ENCODE measurements around the gene MEF2D. TPM values are rescaled to one million over a fixed set of nuclear protein-coding genes. Genes with fewer than 3 reads are reported as not detected.

MEF2D gene
- total RNA-seq, 1 experiment from 2014 or later = 17.3 TPM

GRCh38 chr1:156522443-156522970 lies 21.9 kb upstream of the MEF2D start:
- BruUV-seq (replicated peaks) = no TSS peak
- H4K20me1 ChIP-seq (ENCODE audit: low read length) = no peaks in the 10 kb centered on the region
- H3K9me2 ChIP-seq (replicated peaks; ENCODE audit: low read length) = no peaks in the 10 kb centered on the region
- POLR2A ChIA-PET (ENCODE audit: unreplicated experiment) = no interaction called here
- peaks cover 12% of the 10 kb centered on the region for H3K36me3 ChIP-seq (ENCODE audit: low read depth, low read length)
- no peaks in the 10 kb centered on the region for H3K4me1 ChIP-seq (ENCODE audit: insufficient read depth, low read length)
- TF ChIP-seq EZH2phosphoT487 (IDR thresholded peaks at IDR 0.05; ENCODE audit: borderline replicate concordance, low read length) = no peak
- TF ChIP-seq EZH2 (IDR thresholded peaks at IDR 0.05; ENCODE audit: low read length, unreplicated experiment) = no peak
- TF ChIP-seq CTCF (conservative IDR thresholded peaks at IDR 0.05; ENCODE audit: low read depth, low read length) = no peak
- no peaks in the 10 kb centered on the region for H3F3A ChIP-seq (ENCODE audit: low read length, unreplicated experiment)
- H3K4me3 ChIP-seq (ENCODE audit: low read length) = no peak overlapping the region
- H2AFZ ChIP-seq (ENCODE audit: low read length) = no peak overlapping the region
- H3K4me2 ChIP-seq (ENCODE audit: low read length) = no peak overlapping the region
- no peaks in the 10 kb centered on the region for H3K9me3 ChIP-seq (ENCODE audit: low read length)
- H3K27me3 ChIP-seq (ENCODE audit: low read length) = no peaks in the 10 kb centered on the region
- CTCF ChIA-PET = no interaction called here
- H3K27ac ChIP-seq (ENCODE audit: low read length) = no peak overlapping the region
- no peak overlapping the region for H3K9ac ChIP-seq (ENCODE audit: low read length)
- DNase-seq = no peak
- no peak for ATAC-seq
- intact Hi-C loops (cut with micrococcal nuclease) = no loop called here
- no peaks in the 10 kb centered on the region for H3K79me2 ChIP-seq (ENCODE audit: low read length)

GRCh38 chr1:156517748-156518147 lies 17.2 kb upstream of the MEF2D start:
- H3K9me2 ChIP-seq (replicated peaks; ENCODE audit: low read length) = no peaks in the 10 kb centered on the region
- no TSS peak for BruUV-seq (replicated peaks)
- H3K79me2 ChIP-seq (ENCODE audit: low read length) = no peaks in the 10 kb centered on the region
- H3K4me3 ChIP-seq (ENCODE audit: low read length) = no peak overlapping the region
- H3K36me3 ChIP-seq (ENCODE audit: low read depth, low read length) = no peaks in the 10 kb centered on the region
- no peaks in the 10 kb centered on the region for H3K4me1 ChIP-seq (ENCODE audit: insufficient read depth, low read length)
- ATAC-seq (peak; percentile 29; the same call in 1 of the 2 replicates), DNase-seq (peak; percentile 39)
- H3K4me2 ChIP-seq (ENCODE audit: low read length) = no peak overlapping the region
- H3K9me3 ChIP-seq (ENCODE audit: low read length) = no peaks in the 10 kb centered on the region
- no peaks in the 10 kb centered on the region for H3F3A ChIP-seq (ENCODE audit: low read length, unreplicated experiment)
- H2AFZ ChIP-seq (ENCODE audit: low read length) = no peak overlapping the region
- TF ChIP-seq EZH2 (IDR thresholded peaks at IDR 0.05; ENCODE audit: low read length, unreplicated experiment) (no peak), CTCF (conservative IDR thresholded peaks at IDR 0.05; ENCODE audit: low read depth, low read length) (no peak), EZH2phosphoT487 (IDR thresholded peaks at IDR 0.05; ENCODE audit: borderline replicate concordance, low read length) (no peak)
- no peaks in the 10 kb centered on the region for H3K27me3 ChIP-seq (ENCODE audit: low read length)
- CTCF ChIA-PET = no interaction called here
- POLR2A ChIA-PET (ENCODE audit: unreplicated experiment) = no interaction called here
- H4K20me1 ChIP-seq (ENCODE audit: low read length) = no peaks in the 10 kb centered on the region
- intact Hi-C loops (cut with micrococcal nuclease) = no loop called here
- H3K27ac ChIP-seq (ENCODE audit: low read length) = no peak overlapping the region
- no peak overlapping the region for H3K9ac ChIP-seq (ENCODE audit: low read length)

- H4K20me1 ChIP-seq (ENCODE audit: low read length) = no peaks in the 10 kb centered on the region
- H3K79me2 ChIP-seq (ENCODE audit: low read length) = no peaks in the 10 kb centered on the region
- no peak for ATAC-seq
- CTCF ChIA-PET = interaction anchor here (0.5 kb wide), 1 partner anchor 131 kb away, joined by 5 read pairs; no protein-coding TSS in a partner anchor
- H2AFZ ChIP-seq (ENCODE audit: low read length) = no peak overlapping the region
- DNase-seq = no peak
- H3K36me3 ChIP-seq (ENCODE audit: low read depth, low read length) = no peaks in the 10 kb centered on the region
- H3K4me1 ChIP-seq (ENCODE audit: insufficient read depth, low read length) = no peaks in the 10 kb centered on the region
- H3K9me3 ChIP-seq (ENCODE audit: low read length) = no peaks in the 10 kb centered on the region
- H3K27ac ChIP-seq (ENCODE audit: low read length) = no peak overlapping the region
- H3K4me3 ChIP-seq (ENCODE audit: low read length) = no peak overlapping the region
- H3K9ac ChIP-seq (ENCODE audit: low read length) = no peak overlapping the region
- no peaks in the 10 kb centered on the region for H3F3A ChIP-seq (ENCODE audit: low read length, unreplicated experiment)
- POLR2A ChIA-PET (ENCODE audit: unreplicated experiment) = no interaction called here
- intact Hi-C loops (cut with micrococcal nuclease) = no loop called here
- no peak overlapping the region for H3K4me2 ChIP-seq (ENCODE audit: low read length)
- no peaks in the 10 kb centered on the region for H3K27me3 ChIP-seq (ENCODE audit: low read length)
- BruUV-seq (replicated peaks) = no TSS peak
- no peaks in the 10 kb centered on the region for H3K9me2 ChIP-seq (replicated peaks; ENCODE audit: low read length)
- TF ChIP-seq EZH2phosphoT487 (IDR thresholded peaks at IDR 0.05; ENCODE audit: borderline replicate concordance, low read length) = no peak
- TF ChIP-seq CTCF (conservative IDR thresholded peaks at IDR 0.05; ENCODE audit: low read depth, low read length) = no peak
- TF ChIP-seq EZH2 (IDR thresholded peaks at IDR 0.05; ENCODE audit: low read length, unreplicated experiment) = no peak
These were observed 16.2 kb upstream of the MEF2D start for GRCh38 chr1:156516821-156517220.
